ENCODE measurements around the gene CD248. TPM values are rescaled to one million over a fixed set of nuclear protein-coding genes. Genes with fewer than 3 reads are reported as not detected.
A peak's percentile ranks its signal among the peaks of the same experiment; 100 is the strongest.
"Not testable (repeated sequence)": the region's sequence is repeated elsewhere in the genome, so short reads cannot be mapped to it uniquely, and the experiment has no call there.

The CD248 gene
- total RNA-seq, 1 experiment from 2014 or later: 0.83 TPM

DNA sequence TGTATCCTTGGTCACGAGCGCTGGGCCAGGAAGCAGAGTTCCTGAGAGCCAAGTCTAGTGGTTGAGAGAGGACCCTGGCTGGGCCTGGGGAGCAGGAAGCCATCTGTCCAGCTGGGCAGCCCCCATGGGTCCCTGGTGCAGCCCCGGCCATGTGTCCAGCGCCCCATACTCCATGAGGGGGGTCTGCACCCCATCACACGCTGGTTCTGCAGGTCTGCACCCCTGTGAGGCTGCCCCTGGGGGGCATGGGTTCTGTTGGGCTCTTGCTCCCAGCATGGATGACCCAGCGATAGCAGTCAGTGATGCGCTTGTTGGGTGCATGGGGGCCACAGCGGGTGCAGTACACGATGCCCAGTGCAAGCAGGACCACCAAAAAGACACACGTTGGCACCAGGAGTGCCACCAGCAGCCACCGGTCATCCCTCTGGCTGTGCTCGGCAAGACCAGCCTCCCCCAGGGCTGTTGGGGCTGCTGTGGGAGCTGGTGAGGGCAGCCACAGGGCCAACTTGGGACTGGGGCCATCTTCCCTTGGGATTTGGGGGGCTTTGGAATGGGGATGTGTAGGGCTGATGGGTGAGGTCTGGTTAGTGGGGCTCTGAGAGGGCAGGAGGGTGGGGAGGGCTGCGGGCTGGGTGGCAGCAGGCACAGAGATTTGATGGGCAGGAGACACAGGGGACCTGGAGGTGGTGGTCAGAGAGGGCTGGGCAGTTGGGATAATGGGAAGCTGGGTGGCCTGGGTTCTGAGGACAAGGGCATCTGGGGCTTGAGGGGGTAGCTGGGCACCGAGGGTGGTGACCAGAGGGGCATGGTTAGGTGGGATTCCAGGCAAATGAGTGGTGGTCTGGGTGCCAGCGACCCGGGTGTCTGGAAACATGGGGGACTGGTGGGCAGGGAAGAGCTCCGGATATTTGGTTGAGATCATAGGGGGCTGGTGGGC, 2.0 kb downstream of the CD248 start:
- H3K4me3 ChIP-seq (ENCODE audit: insufficient read depth, low read depth, low read length): no peak overlapping the region
- H3K36me3 ChIP-seq (replicated peaks; ENCODE audit: control insufficient read depth, insufficient read depth, low read length): no peaks in the 10 kb centered on the region
- no peaks in the 10 kb centered on the region for H3K27me3 ChIP-seq (ENCODE audit: control insufficient read depth, insufficient read depth, low read length)
- DNase-seq: no peak

DNA sequence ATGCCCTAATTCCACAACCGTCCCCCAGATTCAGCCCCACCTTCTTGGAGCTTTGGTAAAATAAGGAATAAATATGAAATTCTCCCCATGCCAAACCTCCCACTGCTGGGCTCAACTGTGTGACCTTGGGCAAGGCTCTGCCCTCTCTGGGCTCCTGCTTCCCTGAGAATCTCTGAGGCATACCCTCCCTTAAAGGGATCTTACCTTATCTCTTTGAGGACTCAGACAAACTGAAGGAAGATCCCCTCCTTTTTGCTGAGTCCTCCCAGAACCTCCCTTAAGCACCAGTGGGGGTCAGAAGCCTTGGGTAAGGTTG, 2.7 kb downstream of the CD248 start:
- Histone ChIP-seq H3K36me3 (replicated peaks; ENCODE audit: control insufficient read depth, insufficient read depth, low read length) (no peaks in the 10 kb centered on the region), H3K27me3 (ENCODE audit: control insufficient read depth, insufficient read depth, low read length) (no peaks in the 10 kb centered on the region), H3K4me3 (ENCODE audit: insufficient read depth, low read depth, low read length) (no peak overlapping the region)
- DNase-seq: no peak

DNA sequence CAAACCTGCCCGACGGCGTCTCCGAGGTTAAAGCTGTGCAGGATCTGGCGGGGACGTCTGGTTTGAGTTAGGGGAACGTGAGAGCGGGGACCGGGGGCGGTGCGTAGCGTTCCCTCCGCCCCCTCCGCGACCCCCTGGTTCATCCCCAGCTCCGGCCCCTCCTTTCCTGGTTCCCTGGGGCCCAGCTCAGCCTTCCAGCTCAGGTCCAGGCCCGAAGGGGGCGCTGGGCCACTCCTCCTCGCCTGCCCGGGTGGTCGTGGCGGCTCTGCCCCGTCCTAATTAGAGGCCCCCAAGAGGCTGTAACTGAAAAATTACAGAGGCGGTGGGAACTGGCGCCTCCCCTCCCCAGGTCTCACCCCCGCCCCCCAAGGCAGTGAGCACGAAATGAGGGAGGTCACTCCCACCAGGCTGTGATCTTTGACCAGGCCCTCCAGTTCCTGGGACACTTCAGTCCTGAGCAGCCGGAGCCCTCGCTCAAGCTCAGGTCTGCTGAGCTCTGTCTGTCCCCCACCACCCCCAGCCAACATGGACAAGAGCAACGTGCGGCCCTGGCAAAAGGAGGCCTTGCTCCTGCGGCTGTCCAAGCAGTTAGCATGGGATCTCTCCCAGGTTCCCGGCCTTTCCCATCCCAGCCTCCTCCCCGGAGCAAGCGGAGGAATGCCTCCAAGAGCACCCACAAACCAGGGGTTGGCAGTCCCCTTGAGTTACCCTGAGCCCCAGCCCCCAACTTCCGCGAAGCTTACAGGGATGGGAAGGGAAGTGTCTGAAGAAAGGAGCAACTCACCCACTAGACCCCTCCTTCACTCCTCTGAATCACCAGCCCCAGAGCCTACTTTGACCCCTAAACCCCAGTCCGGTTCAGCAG, 3.3 kb downstream of the CD248 start:
- H3K4me3 ChIP-seq (ENCODE audit: insufficient read depth, low read depth, low read length): peak overlapping the region; percentile 57

DNA sequence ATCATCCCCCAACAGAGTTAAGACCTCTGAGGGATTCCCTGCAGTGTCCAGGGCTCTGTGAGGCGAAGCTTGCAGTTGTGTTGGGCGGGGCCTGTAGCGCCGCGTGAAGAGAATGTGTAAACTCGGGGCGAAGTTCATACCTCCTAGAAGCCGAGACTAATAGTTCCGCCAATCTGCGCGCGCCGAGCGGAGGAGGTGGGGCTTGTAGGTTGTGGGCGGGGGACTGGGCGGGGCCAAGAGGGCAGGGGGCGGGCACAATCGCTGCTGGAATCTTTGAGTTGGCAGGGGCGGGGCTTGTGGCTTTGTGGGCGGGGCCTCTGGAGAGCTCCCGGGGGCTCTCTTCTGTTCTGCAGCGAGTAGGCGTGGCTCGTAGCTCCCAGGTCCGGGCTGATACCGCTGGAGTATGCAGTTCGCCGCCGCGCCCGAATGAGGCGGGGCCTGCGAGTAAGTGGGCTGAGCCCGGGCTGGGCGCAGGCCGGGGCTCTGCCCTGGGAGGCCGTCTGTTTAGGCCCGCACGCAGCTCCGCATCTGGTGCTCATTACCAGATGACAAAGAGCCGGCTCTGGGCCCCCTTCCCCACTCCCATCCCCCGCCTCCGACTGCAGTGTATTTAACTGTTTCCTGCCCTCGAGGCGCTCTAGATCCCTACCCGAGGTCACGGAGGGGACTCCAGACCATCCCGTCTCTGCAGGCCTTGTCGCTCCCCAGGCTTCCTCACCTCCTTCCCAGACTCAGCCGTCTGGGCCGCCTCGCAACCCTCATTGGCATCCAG, 4.1 kb downstream of the CD248 start:
- H3K27me3 ChIP-seq (ENCODE audit: control insufficient read depth, insufficient read depth, low read length): no peaks in the 10 kb centered on the region
- DNase-seq: peak; percentile 99

More for the DNA sequence above, 3.3 kb downstream of the CD248 start:
- no peaks in the 10 kb centered on the region for H3K27me3 ChIP-seq (ENCODE audit: control insufficient read depth, insufficient read depth, low read length)
- DNase-seq: peak; percentile 91
- H3K36me3 ChIP-seq (replicated peaks; ENCODE audit: control insufficient read depth, insufficient read depth, low read length): no peaks in the 10 kb centered on the region

DNA sequence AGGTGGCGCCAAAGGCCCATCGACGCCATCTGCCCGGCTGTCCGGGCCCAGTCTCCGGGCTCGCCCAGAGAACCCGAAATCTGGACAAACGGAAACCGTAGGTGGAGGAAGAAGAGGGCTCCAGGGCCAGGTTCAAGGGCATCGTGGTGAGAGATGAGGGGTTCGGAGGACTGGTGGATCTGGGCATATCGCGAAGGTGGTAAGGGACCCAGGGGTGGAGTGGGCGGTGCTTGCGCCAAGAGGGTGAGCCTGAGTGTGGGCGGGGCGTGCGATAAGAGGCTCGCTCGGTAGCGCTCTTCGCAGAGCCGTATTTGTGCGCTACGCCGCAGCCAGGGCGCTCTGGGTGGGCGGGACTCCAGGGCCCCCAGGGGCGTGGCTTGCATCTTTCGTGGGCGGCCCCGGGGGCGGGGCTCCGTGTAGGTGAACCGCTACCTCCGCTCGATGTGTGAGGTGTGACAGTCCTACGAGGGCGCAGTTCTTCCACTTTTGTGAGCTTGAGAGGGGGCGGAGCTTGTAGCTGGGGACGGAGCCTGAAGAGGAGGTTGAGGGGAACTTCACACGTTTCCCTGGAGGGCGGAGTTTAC, 4.8 kb downstream of the CD248 start:
- peak; percentile 98 for DNase-seq
- Histone ChIP-seq H3K27me3 (ENCODE audit: control insufficient read depth, insufficient read depth, low read length) (no peaks in the 10 kb centered on the region), H3K4me3 (ENCODE audit: insufficient read depth, low read depth, low read length) (peak overlapping the region; percentile 76), H3K36me3 (replicated peaks; ENCODE audit: control insufficient read depth, insufficient read depth, low read length) (no peaks in the 10 kb centered on the region)

More for the DNA sequence above, 4.1 kb downstream of the CD248 start:
- no peaks in the 10 kb centered on the region for H3K36me3 ChIP-seq (replicated peaks; ENCODE audit: control insufficient read depth, insufficient read depth, low read length)
- peak overlapping the region; percentile 76 for H3K4me3 ChIP-seq (ENCODE audit: insufficient read depth, low read depth, low read length)

DNA sequence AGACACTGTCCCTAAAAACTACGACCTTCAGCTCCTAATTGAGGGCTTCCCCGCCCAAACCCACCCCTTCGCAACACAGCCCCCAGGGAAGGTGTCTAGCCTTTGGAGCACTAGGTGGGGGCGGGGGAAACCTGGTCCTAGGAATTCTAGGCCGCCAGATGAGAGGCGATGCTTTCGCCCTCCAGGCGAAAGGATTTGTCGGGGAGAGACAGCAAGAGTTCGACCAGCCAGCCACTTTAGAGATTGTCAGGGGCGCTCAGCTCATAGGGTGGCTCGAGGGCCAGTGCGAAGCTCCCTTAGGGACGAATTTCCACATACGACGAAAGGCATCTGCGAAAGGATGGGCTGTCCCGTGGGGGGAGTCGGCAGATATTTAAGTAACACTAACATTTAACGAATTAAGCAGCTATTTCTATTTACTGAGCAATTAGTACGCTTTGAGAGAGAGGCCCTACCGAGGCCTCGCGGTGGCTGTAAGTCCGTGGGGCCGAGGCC, 5.3 kb downstream of the CD248 start:
- Histone ChIP-seq H3K4me3 (ENCODE audit: insufficient read depth, low read depth, low read length) (peak overlapping the region; percentile 76), H3K36me3 (replicated peaks; ENCODE audit: control insufficient read depth, insufficient read depth, low read length) (no peaks in the 10 kb centered on the region), H3K27me3 (ENCODE audit: control insufficient read depth, insufficient read depth, low read length) (no peaks in the 10 kb centered on the region)
- peak; percentile 63 for DNase-seq

DNA sequence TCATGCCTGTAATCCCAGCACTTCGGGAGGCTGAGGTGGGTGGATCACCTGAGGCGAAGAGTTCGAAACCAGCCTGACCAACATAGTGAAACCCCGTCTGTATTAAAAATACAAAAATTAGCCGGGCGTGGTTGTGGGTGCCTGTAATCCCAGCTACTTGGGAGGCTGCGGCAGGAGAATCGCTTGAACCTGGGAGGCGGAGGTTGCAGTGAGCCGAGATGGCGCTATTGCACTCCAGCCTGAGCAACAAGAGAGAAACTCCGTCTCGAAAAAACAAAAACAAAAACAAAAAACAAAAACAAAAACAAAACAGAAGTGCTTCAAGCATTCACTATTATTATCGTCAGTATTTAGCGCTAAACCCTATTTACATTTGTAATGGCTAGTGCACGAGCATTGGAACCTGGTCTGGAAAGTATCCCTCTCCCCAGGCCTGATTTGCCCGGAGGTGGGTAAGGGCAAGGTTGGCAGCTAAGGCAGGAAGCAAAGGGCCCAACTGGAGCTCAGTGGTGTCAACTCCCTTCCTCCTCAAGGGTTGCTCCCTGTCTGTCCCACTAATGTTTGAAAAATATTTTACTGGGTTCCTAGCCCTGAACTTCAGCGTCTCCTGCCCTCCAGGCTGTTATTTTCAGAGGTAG, 5.9 kb downstream of the CD248 start:
- H3K27me3 ChIP-seq (ENCODE audit: control insufficient read depth, insufficient read depth, low read length); H3K36me3 ChIP-seq (replicated peaks; ENCODE audit: control insufficient read depth, insufficient read depth, low read length); H3K4me3 ChIP-seq (ENCODE audit: insufficient read depth, low read depth, low read length); DNase-seq: not testable (repeated sequence)

DNA sequence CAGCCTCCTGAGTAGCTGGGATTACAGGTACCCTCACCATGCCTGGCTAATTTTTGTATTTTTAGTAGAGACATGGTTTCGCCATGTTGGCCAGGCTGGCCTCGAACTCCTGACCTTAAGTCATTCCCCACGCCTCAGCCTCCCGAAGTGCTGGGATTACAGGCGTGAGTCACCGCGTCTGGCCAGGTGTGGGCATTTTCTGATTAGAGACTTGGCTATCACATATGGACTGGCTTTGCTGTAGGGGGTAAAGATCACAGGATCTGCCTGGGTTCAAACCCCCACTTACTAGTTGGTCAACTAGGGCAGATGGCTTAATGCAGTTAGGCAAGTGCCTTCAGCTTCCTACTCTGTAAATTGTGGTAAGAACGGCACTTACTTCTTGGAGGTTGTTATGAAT, 6.5 kb downstream of the CD248 start:
- Histone ChIP-seq H3K27me3 (ENCODE audit: control insufficient read depth, insufficient read depth, low read length) (no peaks in the 10 kb centered on the region), H3K4me3 (ENCODE audit: insufficient read depth, low read depth, low read length) (no peak overlapping the region), H3K36me3 (replicated peaks; ENCODE audit: control insufficient read depth, insufficient read depth, low read length) (no peaks in the 10 kb centered on the region)
- no peak for DNase-seq

DNA sequence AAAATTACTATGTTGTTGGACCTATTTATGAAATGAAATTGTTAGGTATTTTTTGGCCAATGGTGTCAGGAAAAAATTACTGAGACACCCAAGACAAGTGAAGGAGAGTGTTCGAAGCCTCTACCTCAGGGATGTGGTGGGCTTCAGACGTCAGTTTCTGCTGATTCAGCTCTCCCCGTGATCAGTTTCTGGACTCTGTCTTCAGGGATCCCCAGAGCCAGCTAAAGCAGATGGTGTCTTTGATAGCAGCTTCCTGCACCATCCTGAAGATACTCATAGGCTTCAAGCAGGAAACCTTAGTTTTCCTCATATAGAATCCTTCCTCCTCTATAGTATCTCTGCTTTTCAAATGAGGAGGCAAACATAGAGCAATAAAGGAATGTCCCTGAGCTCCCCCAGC, 7.4 kb downstream of the CD248 start:
- no peak for DNase-seq
- H3K36me3 ChIP-seq (replicated peaks; ENCODE audit: control insufficient read depth, insufficient read depth, low read length): no peaks in the 10 kb centered on the region
- H3K27me3 ChIP-seq (ENCODE audit: control insufficient read depth, insufficient read depth, low read length): no peaks in the 10 kb centered on the region
- no peak overlapping the region for H3K4me3 ChIP-seq (ENCODE audit: insufficient read depth, low read depth, low read length)

DNA sequence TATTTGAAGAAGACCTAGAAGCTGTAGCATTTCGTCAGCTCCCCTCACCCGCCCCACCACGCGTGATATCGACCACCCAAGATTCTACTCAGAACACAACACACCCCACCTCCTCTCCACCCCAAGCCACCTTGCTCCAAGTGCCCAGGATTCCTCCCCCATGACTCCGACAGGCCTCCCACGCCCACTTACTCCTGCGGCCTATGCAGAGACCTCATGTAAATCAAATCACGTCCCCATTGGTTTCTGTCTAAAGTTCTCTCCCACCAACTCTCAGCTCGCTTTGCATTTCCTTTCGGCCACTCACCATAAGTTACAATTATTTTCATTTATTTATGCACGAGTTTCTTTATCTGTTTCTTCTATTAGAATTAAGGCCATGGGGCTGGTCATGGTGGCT, 14.2 kb downstream of the CD248 start:
- peak; percentile 43 for DNase-seq
- no peaks in the 10 kb centered on the region for H3K27me3 ChIP-seq (ENCODE audit: control insufficient read depth, insufficient read depth, low read length)
- H3K4me3 ChIP-seq (ENCODE audit: insufficient read depth, low read depth, low read length): no peak overlapping the region
- no peaks in the 10 kb centered on the region for H3K36me3 ChIP-seq (replicated peaks; ENCODE audit: control insufficient read depth, insufficient read depth, low read length)

DNA sequence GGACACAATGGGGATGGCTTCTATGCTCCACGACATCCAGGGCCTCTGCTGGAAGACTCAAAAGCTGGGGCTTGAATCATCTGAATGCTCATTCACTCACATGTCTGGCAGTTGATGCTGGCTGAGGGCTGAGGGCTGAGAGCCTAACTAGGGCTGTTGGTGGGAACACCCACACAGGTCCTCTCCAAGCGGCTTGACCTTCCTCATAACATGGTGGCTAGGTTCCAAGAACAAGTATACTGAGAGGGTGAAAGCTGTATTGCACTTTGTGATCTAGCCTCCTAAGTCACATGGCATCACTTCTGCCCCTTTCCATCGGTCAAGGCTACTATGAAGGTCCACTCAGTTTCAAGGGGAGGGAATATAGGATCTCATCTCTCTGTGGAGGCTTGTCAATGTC, 17.7 kb downstream of the CD248 start:
- DNase-seq: no peak
- Histone ChIP-seq H3K27me3 (ENCODE audit: control insufficient read depth, insufficient read depth, low read length) (no peaks in the 10 kb centered on the region; the same call in 1 of the 2 replicates), H3K36me3 (replicated peaks; ENCODE audit: control insufficient read depth, insufficient read depth, low read length) (no peaks in the 10 kb centered on the region), H3K4me3 (ENCODE audit: insufficient read depth, low read depth, low read length) (no peak overlapping the region)

DNA sequence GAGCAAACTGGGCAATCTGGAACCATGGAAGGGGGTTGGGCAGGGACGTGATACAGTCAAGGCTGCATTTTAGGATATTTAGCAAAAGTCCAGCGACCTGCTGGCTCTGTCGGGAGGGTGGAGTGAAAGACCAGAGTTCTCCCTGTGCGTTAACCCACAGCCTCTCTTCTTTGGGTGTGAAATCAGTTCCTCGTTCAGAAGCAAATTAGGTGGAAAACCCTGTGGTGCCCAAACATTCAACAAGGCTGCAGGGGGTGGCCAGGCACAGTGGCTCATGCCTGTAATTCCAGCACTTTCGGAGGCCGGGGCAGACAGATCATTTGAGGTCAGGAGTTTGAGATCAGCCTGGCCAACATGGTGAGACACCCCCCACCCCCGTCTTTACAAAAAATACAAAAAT, 19.2 kb downstream of the CD248 start:
- Histone ChIP-seq H3K27me3 (ENCODE audit: control insufficient read depth, insufficient read depth, low read length) (peaks cover 6% of the 10 kb centered on the region), H3K36me3 (replicated peaks; ENCODE audit: control insufficient read depth, insufficient read depth, low read length) (no peaks in the 10 kb centered on the region), H3K4me3 (ENCODE audit: insufficient read depth, low read depth, low read length) (no peak overlapping the region)
- peak; percentile 52 for DNase-seq

DNA sequence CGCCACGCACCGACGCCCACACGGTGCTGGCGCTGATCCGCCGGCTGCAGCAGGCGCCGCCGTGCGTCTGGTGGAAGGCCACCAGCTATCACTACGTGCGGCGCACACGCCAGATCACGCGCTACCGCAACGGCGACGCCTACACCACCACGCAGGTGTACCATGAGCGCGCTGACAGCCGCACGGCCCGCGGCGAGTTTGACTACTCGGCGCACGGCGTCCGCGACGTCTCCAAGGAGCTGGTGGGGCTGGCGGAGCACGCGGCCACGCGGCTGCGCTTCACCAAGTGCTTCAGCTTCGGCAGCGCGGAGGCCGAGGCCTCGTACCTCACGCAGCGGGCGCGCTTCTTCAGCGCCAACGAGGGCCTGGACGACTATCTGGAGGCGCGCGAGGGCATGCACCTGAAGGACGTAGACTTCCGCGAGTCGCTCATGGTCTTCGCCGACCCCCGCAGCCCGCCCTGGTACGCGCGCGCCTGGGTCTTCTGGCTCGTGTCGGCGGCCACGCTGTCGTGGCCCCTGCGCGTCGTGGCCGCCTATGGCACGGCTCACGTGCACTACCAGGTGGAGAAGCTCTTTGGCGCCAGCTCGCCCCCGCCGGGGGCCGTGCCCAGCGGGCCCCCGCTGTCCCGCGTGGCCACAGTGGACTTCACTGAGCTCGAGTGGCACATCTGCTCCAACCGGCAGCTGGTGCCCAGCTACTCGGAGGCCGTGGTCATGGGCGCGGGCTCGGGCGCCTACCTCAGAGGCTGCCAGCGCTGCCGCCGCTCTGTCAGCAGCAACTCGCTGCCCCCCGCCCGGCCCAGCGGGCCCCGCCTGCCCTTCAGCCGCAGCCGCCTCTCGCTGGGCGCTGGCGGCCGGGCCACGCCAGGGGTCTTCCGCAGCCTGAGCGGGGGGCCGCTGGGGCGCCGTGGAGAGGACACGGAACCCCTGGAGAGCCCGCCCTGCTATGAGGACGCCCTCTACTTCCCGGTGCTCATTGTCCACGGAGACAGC, 21.9 kb downstream of the CD248 start:
- H3K4me3 ChIP-seq (ENCODE audit: insufficient read depth, low read depth, low read length): no peak overlapping the region
- peaks cover 31% of the 10 kb centered on the region for H3K27me3 ChIP-seq (ENCODE audit: control insufficient read depth, insufficient read depth, low read length)
- H3K36me3 ChIP-seq (replicated peaks; ENCODE audit: control insufficient read depth, insufficient read depth, low read length): no peaks in the 10 kb centered on the region
- peak; percentile 55 for DNase-seq
